ENCODE results near the gene CELA2A. TPM values are rescaled to one million over a fixed set of nuclear protein-coding genes. Genes with fewer than 3 reads are reported as not detected.
"Not testable (repeated sequence)": the region's sequence is repeated elsewhere in the genome, so short reads cannot be mapped to it uniquely, and the experiment has no call there.

The CELA2A gene
- total RNA-seq, 4 donors from 2014 or later, result not detected

- no peaks in the 10 kb centered on the region for H3K9me3 ChIP-seq
- TF ChIP-seq CTCF (IDR thresholded peaks at IDR 0.05) (no peak), POLR2A (IDR thresholded peaks at IDR 0.05) (no peak)
- no peak overlapping the region for H3K4me3 ChIP-seq (replicated peaks in 1 of 3)
- H3K36me3 ChIP-seq, result no peaks in the 10 kb centered on the region
- no peak for DNase-seq
- no peaks in the 10 kb centered on the region for H3K27me3 ChIP-seq
- H3K4me1 ChIP-seq, result no peaks in the 10 kb centered on the region
- WGBS, 2 donors, result 84 to 86% methylated on average over 11 of the region's 11 CpGs
- no peak overlapping the region for H3K27ac ChIP-seq
- intact Hi-C loops (cut with DNase I), result no loop called here
Measured at GRCh38 chr1:15453734-15454133, 2.8 kb upstream of the CELA2A start.

GRCh38 chr1:15454256-15454655, 2.3 kb upstream of the CELA2A start:
- intact Hi-C loops (cut with DNase I), result no loop called here
- 75 to 79% methylated on average over 3 of the region's 3 CpGs for WGBS, 2 donors

GRCh38 chr1:15455522-15455921, 1.0 kb upstream of the CELA2A start:
- H3K27ac ChIP-seq, result no peak overlapping the region
- H3K36me3 ChIP-seq, result no peaks in the 10 kb centered on the region
- 86 to 97% methylated on average over 3 to 6 of the region's 6 CpGs for WGBS, 2 donors
- no peak overlapping the region for H3K4me3 ChIP-seq (replicated peaks in 1 of 3)
- no peaks in the 10 kb centered on the region for H3K27me3 ChIP-seq
- intact Hi-C loops (cut with DNase I), result no loop called here
- DNase-seq, result no peak
- TF ChIP-seq CTCF (IDR thresholded peaks at IDR 0.05) (no peak), POLR2A (IDR thresholded peaks at IDR 0.05) (no peak)
- H3K4me1 ChIP-seq, result no peaks in the 10 kb centered on the region
- no peaks in the 10 kb centered on the region for H3K9me3 ChIP-seq

More at GRCh38 chr1:15454256-15454655, 2.3 kb upstream of the CELA2A start:
- no peaks in the 10 kb centered on the region for H3K4me1 ChIP-seq
- no peak overlapping the region for H3K4me3 ChIP-seq (replicated peaks in 1 of 3)
- H3K36me3 ChIP-seq, result no peaks in the 10 kb centered on the region
- no peak overlapping the region for H3K27ac ChIP-seq
- no peak for DNase-seq
- TF ChIP-seq POLR2A (IDR thresholded peaks at IDR 0.05), result no peak
- TF ChIP-seq CTCF (IDR thresholded peaks at IDR 0.05), result no peak
- no peaks in the 10 kb centered on the region for H3K9me3 ChIP-seq
- no peaks in the 10 kb centered on the region for H3K27me3 ChIP-seq

GRCh38 chr1:15457585-15457984, 1.1 kb downstream of the CELA2A start:
- Histone ChIP-seq H3K4me3 (replicated peaks in 1 of 3) (no peak overlapping the region), H3K27me3 (no peaks in the 10 kb centered on the region), H3K4me1 (no peaks in the 10 kb centered on the region), H3K27ac (no peak overlapping the region), H3K36me3 (no peaks in the 10 kb centered on the region), H3K9me3 (no peaks in the 10 kb centered on the region)
- no peak for TF ChIP-seq CTCF (IDR thresholded peaks at IDR 0.05)
- TF ChIP-seq POLR2A (IDR thresholded peaks at IDR 0.05), result no peak
- no peak for DNase-seq
- intact Hi-C loops (cut with DNase I), result no loop called here
- WGBS, 2 donors, result 82 to 83% methylated on average over 2 of the region's 2 CpGs

GRCh38 chr1:15458388-15458787, 1.9 kb downstream of the CELA2A start:
- intact Hi-C loops (cut with DNase I); H3K27ac ChIP-seq; H3K4me1 ChIP-seq; H3K36me3 ChIP-seq; H3K27me3 ChIP-seq; H3K9me3 ChIP-seq; DNase-seq; H3K4me3 ChIP-seq (replicated peaks in 1 of 3): not testable (repeated sequence)
- WGBS, 2 donors, result 72 to 79% methylated on average over 3 to 4 of the region's 4 CpGs
